Fibroblast of skin of scalp (primary cell): Measurements from ENCODE around the gene EML5.

Experiments used
- DNase-seq: peaks from one replicate; pipeline ENCODE4 v3.0.0-alpha.2; 2013

Gene EML5

GRCh38 chr14:88706425-88706824, 86.3 kb downstream of the EML5 start:
- DNase-seq = peak; percentile 11

DNA sequence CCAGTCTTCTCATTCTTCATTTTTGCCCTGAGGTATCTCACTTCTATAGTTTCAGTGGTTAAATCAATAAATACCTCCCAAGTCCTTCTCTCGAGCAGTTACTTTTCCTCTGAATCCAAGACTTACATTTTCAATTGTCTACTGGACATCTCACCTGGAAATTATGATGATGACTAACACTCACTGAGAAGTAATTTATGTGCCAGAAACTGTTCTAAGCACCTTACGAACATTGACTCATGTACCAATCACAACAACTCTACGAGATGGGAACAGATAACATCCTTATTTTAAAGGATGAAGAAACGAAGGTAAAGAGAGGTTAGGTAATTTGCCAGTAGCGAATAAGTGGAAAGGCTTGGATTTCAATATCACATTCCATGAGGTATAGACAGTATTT, 94.1 kb downstream of the EML5 start:
- no peak for DNase-seq

DNA sequence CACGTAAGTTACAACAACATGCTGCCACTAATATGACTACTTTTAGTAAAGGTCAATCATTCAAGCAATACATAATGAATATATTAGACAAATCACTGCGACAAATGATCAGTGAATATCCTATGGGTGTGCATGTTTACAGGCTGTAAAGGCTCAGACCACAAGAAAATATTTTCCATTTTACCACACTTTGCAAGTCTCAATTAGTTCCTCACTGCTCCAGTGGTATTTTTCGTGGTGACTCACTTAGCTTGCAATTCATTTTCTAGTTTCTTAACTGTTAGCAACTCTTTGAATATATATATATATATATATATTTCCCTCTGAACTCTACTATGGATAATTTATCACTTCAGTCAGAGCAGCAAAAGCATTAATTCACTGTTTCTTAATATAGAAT, 96.9 kb downstream of the EML5 start:
- peak; percentile 35 for DNase-seq

DNA sequence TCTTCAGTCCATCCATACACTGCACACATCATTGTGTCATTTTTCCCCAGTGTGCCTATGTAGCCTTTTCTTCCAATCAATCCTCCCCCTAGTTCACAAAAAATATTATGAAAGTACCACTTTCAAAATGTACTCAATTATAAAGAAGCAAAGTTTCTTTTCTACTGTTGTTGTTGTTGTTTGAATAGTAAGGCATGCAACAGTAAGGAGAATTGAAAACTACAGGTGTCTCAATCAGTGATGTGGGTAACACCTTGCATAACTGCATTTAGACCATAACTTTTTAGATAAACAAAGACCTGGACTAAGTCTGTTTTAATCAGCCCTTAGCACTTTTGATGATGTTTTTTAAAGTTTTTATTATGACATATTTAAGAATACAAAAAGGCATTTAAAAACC, 104.4 kb downstream of the EML5 start:
- DNase-seq = no peak

DNA sequence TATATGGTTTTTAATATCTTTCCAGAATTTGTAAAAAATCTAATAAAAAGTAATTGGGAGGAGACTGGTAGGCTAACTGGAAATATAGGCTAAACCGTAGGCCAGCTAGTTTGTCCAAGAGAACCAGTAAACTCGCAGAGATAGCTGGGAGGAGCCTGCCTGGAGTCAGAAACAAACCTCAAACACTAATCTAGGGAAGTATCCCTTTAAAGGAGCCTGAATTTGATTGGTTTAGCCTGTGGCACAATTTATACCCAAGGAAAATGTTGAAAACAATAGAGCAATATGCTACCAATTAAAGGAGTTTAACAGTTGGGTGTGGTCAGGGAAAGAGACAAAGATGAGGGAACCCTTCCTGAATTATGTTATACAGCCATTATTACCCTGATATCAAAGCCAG, 109.6 kb downstream of the EML5 start:
- no peak for DNase-seq

GRCh38 chr14:88682495-88683114, 110.1 kb downstream of the EML5 start:
- no peak for DNase-seq

DNA sequence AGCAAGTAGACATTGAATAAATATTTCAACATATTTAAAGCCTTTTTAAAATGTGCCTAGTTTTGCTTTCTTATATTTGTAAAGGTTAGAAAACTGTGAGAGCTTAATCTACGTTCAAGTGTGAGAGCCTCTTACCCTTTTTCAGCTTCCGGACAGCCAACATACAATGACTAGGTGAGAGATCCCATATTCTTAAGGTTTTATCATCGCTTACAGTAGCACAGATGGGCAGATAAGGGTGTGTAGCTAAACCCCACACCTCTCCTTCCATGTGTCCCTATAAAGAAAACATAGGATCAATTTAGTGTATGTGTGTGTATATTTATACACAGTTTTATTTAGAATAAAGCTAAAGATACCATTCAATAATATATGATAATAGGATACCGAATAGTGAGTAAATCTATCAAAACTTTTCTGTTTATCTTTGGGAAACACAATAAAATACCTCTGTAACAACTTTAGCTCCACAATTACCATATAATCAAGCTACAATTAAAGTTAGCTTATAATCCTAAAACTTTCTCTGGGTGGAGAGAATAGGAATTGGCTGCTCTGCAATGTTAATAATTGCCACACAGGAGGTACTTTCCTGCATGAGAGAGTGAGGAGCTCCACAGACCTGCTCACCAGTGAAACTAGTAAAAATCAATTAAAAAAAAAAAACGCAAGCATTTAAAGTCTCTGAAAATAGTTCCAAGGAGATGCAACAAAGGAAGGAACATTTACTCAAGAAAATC, 110.8 kb downstream of the EML5 start:
- no peak for DNase-seq

GRCh38 chr14:88669346-88669745, 123.4 kb downstream of the EML5 start:
- DNase-seq = peak; percentile 14

- DNase-seq = no peak
These were observed 124.2 kb downstream of the EML5 start for GRCh38 chr14:88668448-88669116.

DNA sequence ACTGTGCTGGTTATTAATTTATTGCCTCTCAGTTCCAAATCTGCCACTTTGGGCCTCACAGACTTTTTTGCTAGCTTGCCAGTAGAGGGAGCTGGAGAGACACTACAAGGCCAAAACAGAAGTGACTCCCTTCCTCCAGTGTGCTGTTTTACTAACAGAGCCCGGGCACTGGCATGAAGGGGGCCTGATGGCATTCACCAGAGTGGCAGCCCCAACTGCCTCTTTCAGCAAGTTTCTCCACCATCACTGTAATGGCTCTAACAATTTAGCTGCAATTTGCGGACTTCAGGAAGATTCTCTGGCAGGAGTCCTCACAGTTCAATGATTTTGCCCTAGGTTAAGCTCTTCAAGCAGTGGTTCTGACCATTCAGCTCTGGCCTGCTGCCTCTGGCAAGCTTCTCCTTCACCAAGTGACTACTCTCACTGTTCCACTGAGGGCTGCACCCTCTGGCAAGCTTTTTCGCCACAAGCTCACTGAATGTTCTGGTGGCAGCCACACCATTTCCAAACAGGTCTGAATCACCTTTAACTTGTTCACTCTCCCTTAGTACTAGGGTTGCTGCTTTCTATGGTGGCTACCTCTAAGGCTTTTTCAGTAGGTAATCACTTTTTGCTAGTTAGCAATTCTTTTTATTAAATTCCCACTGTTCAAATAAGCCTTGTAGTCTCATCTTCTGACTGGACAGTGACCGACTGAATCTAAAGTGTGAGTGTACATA, 125.0 kb downstream of the EML5 start:
- DNase-seq = peak; percentile 81

DNA sequence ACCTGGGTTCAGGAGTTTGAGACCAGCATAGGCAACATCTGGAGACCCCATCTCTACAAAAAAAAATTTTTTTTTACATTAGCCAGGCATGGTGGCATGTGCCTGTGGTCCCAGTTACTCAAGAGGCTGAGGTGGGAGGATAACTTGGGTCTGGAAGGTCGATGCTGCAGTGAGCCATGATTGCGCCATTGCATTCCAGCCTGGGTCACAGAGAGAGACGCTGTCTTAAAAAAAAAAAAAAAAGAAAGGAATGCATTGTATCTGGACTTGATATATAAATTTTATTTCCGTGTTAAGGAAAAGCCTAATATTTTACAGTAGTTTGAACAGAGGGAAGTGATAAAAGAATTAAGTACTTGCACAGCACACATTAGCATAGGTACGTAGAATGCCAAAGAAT, 132.7 kb downstream of the EML5 start:
- peak; percentile 34 for DNase-seq

DNA sequence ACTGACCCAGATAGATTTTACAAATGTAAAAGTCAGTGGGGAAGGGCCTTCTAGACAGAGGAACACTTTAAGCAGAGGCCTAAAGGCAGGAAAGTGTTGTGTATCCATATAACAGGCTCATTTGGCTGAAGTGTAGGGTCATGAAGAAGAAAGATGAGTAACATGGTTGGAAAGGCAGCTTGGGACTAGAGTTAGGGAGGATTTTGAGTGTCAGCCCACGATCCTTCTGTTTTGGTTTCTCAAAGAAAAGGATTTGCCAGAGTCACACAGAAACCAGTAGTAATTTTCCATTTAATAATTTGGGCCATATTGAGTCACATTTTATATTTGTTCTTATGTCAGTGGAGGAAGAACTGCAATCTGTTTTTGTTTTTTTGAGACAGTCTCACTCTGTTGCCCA, 153.5 kb downstream of the EML5 start:
- DNase-seq = no peak

GRCh38 chr14:88632512-88632911, 160.2 kb downstream of the EML5 start:
- no peak for DNase-seq

GRCh38 chr14:88631091-88631490, 161.7 kb downstream of the EML5 start:
- DNase-seq = no peak

GRCh38 chr14:88630565-88630964, 162.2 kb downstream of the EML5 start:
- DNase-seq = peak; percentile 44

DNA sequence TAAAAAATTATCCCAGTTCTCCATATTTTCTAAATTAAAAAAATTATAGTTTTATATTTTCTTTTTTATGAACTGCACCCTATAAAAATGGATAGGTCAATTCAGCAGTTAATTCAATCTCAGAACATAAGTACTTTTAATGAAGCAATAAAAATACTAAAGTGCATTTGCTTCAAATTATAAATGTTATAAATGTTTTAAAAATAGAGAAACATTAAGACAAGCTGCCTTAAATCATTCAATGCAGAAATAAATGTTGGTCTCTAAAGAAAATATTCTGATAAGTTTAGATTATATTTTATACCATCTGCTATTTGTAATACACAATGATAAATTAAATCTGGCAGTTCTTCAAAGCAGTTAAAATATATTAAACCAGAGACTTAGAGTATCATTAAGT, 164.3 kb downstream of the EML5 start:
- DNase-seq = no peak

DNA sequence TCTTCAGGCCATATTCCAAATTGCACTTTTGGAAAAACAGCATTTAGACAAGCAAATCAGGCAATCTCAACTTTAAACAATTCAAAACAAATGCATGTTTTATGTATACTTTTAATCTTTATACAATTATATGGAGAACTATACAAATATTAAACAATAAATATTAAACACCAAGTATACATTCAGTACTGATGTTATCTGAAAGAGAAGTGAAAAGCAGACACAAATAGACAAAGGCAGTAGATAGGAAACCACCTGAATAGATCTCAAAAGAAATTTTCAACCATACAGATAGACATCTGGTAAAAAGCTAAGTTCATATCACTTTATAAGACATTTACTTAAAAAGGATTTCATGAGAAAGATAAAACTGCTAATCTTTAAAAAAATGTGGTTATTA, 164.7 kb downstream of the EML5 start:
- DNase-seq = no peak

- DNase-seq = no peak
These were observed 167.1 kb downstream of the EML5 start for GRCh38 chr14:88625671-88626070.

- DNase-seq = peak; percentile 29
These were observed 171.7 kb downstream of the EML5 start for GRCh38 chr14:88621100-88621499.

- no peak for DNase-seq
These were observed 174.3 kb downstream of the EML5 start for GRCh38 chr14:88618476-88618875.

- DNase-seq = no peak
These were observed 175.3 kb downstream of the EML5 start for GRCh38 chr14:88617479-88617878.

DNA sequence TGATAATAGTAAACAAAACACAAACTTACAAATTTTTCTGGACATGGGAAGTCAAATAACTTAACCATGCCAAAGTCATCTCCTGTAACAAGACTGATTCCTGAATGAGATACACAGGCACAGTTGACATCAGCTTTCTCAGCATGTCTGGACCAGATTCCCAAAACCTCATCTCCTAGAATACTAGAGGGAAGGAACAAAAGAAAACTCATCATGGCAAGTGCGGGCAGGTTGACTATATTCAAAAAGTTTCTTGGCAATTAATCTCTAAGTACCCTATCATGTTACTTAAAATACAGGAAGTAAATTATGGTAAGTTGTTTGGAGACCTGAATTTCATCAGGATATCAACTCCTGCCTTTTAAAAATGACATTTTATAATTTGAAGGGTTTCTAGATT, 176.1 kb downstream of the EML5 start:
- DNase-seq = no peak

GRCh38 chr14:88614218-88614907, 178.4 kb downstream of the EML5 start:
- peak; percentile 82 for DNase-seq
